Suprapubic skin (tissue), 4 donors: Measurements from ENCODE around the gene ZNF276.

Experiments
- EP300 ChIP-seq: sonication (generic); formaldehyde crosslinking; IDR thresholded peaks from one replicate; pipeline ENCODE4 v1.6.1; 2017; ENCODE audit warnings: antibody characterized with exemption
- POLR2AphosphoS5 ChIP-seq, 3 donors: sonication (generic); formaldehyde crosslinking; IDR thresholded peaks; one replicate each; pipeline ENCODE4 v1.6.1; 2017; ENCODE audit warnings: antibody characterized with exemption in 3 of 3
- TF ChIP-seq, protein P1 (sequence below), 2 donors: fragments of 200-600 bp in 1 of 2; fragments of 450-650 bp in 1 of 2; sonication (generic) in 1 of 2; IDR thresholded peaks; one replicate each; pipeline ENCODE4 v1.5.1; 2016 to 2019; ENCODE audit warnings: antibody characterized with exemption in 2 of 2, mild to moderate bottlenecking in 1 of 2, moderate library complexity in 1 of 2

DNA sequence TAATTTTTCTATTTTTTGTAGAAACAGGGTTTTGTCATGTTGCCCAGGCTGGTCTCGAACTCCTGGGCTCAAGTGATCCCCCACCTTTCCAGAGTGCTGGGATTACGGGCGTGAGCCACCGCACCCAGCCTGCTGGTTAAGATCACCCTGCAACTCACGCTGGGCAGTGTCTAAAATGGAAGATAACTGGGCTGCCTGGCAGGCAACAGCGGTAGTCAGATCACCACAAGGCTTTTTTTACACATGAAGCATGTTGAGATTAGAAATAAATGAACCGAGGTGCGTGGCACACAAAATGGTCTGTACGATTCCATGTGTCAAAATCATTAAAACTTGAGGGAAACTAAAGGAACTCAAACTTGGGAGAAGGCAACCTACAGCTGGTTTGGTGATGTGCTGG, 26.7 kb downstream of the ZNF276 start:
- TF ChIP-seq, protein P1, sequence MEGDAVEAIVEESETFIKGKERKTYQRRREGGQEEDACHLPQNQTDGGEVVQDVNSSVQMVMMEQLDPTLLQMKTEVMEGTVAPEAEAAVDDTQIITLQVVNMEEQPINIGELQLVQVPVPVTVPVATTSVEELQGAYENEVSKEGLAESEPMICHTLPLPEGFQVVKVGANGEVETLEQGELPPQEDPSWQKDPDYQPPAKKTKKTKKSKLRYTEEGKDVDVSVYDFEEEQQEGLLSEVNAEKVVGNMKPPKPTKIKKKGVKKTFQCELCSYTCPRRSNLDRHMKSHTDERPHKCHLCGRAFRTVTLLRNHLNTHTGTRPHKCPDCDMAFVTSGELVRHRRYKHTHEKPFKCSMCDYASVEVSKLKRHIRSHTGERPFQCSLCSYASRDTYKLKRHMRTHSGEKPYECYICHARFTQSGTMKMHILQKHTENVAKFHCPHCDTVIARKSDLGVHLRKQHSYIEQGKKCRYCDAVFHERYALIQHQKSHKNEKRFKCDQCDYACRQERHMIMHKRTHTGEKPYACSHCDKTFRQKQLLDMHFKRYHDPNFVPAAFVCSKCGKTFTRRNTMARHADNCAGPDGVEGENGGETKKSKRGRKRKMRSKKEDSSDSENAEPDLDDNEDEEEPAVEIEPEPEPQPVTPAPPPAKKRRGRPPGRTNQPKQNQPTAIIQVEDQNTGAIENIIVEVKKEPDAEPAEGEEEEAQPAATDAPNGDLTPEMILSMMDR (IDR thresholded peaks at IDR 0.05): no peak
- TF ChIP-seq EP300: no peak
- TF ChIP-seq POLR2AphosphoS5 (IDR thresholded peaks at IDR 0.05): no peak
